ENCODE data around the gene HSPA8. TPM values are rescaled to one million over a fixed set of nuclear protein-coding genes. Genes with fewer than 3 reads are reported as not detected.

HSPA8 gene
- total RNA-seq, 1 donor from 2014 or later: 1,872 TPM

GRCh38 chr11:123072762-123073161 is 10.8 kb upstream of the HSPA8 start:
- H3K4me3 ChIP-seq (ENCODE audit: low read depth, low read length): no peak overlapping the region
- DNase-seq (ENCODE audit: low read depth): no peak
- TF ChIP-seq CTCF (conservative IDR thresholded peaks at IDR 0.05; ENCODE audit: low read depth, low read length): no peak

- no peak overlapping the region for H3K4me3 ChIP-seq (ENCODE audit: low read depth, low read length)
- no peak for DNase-seq (ENCODE audit: low read depth)
- no peak for TF ChIP-seq CTCF (conservative IDR thresholded peaks at IDR 0.05; ENCODE audit: low read depth, low read length)
Measured at GRCh38 chr11:123072332-123072761, 10.4 kb upstream of the HSPA8 start.

- H3K4me3 ChIP-seq (ENCODE audit: low read depth, low read length): no peak overlapping the region
- TF ChIP-seq CTCF (conservative IDR thresholded peaks at IDR 0.05; ENCODE audit: low read depth, low read length): no peak
- DNase-seq (ENCODE audit: low read depth): no peak
Measured at GRCh38 chr11:123069908-123070821, 8.2 kb upstream of the HSPA8 start.

GRCh38 chr11:123065621-123066020 is 3.7 kb upstream of the HSPA8 start:
- DNase-seq (ENCODE audit: low read depth): no peak
- TF ChIP-seq CTCF (conservative IDR thresholded peaks at IDR 0.05; ENCODE audit: low read depth, low read length): no peak
- H3K4me3 ChIP-seq (ENCODE audit: low read depth, low read length): no peak overlapping the region

GRCh38 chr11:123063826-123064657 is 2.1 kb upstream of the HSPA8 start:
- DNase-seq (ENCODE audit: low read depth): no peak
- no peak for TF ChIP-seq CTCF (conservative IDR thresholded peaks at IDR 0.05; ENCODE audit: low read depth, low read length)
- peak overlapping the region; percentile 95 for H3K4me3 ChIP-seq (ENCODE audit: low read depth, low read length)

- no peak for TF ChIP-seq CTCF (conservative IDR thresholded peaks at IDR 0.05; ENCODE audit: low read depth, low read length)
- peak; percentile 52 for DNase-seq (ENCODE audit: low read depth)
- peak overlapping the region; percentile 95 for H3K4me3 ChIP-seq (ENCODE audit: low read depth, low read length)
Measured at GRCh38 chr11:123062892-123063825, 1.2 kb upstream of the HSPA8 start.
